ENCODE data around the gene ST3GAL3. TPM values are rescaled to one million over a fixed set of nuclear protein-coding genes. Genes with fewer than 3 reads are reported as not detected.
A peak's percentile ranks its signal among the peaks of the same experiment; 100 is the strongest.

ST3GAL3 gene
- total RNA-seq, 1 experiment from 2014 or later, result 8.3 TPM

DNA sequence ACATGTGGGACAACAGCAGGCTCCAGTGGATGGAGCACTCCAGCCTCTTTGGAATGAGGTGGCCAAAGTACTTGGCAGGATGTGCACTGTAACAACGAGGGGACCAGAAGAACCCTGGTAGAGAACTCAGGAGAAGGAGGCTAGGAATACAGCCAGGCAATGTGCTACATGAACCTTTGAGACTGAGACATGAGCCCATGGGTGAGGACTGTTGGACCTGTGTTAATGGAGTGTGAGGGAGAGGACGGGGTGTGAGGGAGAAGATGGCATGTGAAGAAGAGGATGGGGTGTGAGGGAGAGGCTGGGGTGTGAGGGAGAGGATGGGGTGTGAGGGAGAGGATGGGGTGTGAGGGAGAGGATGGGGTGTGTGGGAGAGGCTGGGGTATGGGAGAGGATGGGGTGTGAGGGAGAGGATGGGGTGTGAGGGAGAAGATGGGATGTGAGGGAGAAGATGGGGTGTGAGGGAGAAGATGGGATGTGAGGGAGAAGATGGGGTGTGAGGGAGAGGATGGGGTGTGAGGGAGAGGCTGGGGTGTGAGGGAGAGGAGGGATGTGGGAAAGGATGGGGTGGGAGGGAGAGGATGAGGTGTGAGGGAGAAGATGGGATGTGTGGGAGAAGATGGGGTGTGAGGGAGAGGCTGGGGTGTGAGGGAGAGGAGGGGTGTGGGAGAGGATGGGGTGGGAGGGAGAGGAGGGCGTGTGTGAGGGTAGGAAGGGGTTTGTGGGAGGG, 164.0 kb downstream of the ST3GAL3 start:
- H3K4me2 ChIP-seq (ENCODE audit: insufficient read depth, insufficient read length, low read length), result no peak overlapping the region
- WGBS (ENCODE audit: extremely low coverage, insufficient read length, low lambda C conversion rate), result 100% methylated on average over 1 of the region's 3 CpGs
- no peaks in the 10 kb centered on the region for H3K4me1 ChIP-seq (ENCODE audit: insufficient read depth, low read length)
- H3K56ac ChIP-seq (ENCODE audit: insufficient read length, low read depth, low read length), result no peak overlapping the region
- no peak overlapping the region for H4K5ac ChIP-seq (ENCODE audit: insufficient read length, low read depth, low read length)
- H4K91ac ChIP-seq (ENCODE audit: insufficient read length, low read depth, low read length), result no peak overlapping the region
- H2BK12ac ChIP-seq (ENCODE audit: insufficient read length, low read depth, low read length), result no peak overlapping the region
- no peak overlapping the region for H2BK15ac ChIP-seq (ENCODE audit: low read depth, low read length)
- no peak overlapping the region for H3K14ac ChIP-seq (ENCODE audit: insufficient read depth, low read length)
- Mint-ChIP-seq H3K36me3 (ENCODE audit: insufficient read depth in 1 of 3, low read depth in 3 of 3) (no peaks in the 10 kb centered on the region), H3K4me1 (peaks cover 0 to 4% of the 10 kb centered on the region in 2 experiments; a peak in 2 of 4 replicates), H3K27me3 (ENCODE audit: low read depth) (no peaks in the 10 kb centered on the region), H3K27ac (no peak overlapping the region), H3K9me3 (no peaks in the 10 kb centered on the region), H3K4me3 (no peak overlapping the region)
- H4K20me1 ChIP-seq (ENCODE audit: control insufficient read depth, insufficient read depth, insufficient read length), result no peaks in the 10 kb centered on the region
- DNase-seq, result no peak
- H3K18ac ChIP-seq (ENCODE audit: insufficient read length, low read depth, low read length), result peak overlapping the region; percentile 11
- no peaks in the 10 kb centered on the region for H3K27me3 ChIP-seq (ENCODE audit: insufficient read depth, low read length)
- H2AFZ ChIP-seq (ENCODE audit: low read length), result no peak overlapping the region
- no peaks in the 10 kb centered on the region for H3K79me1 ChIP-seq (ENCODE audit: insufficient read depth, low read depth, low read length, poor library complexity, severe bottlenecking)
- H2AK5ac ChIP-seq (ENCODE audit: insufficient read length, low read length), result no peak overlapping the region
- no peaks in the 10 kb centered on the region for H3K79me2 ChIP-seq (ENCODE audit: insufficient read depth, low read length)
- no peak overlapping the region for H2BK20ac ChIP-seq (ENCODE audit: low read depth, low read length, poor library complexity, severe bottlenecking)
- no peak overlapping the region for H2BK5ac ChIP-seq (ENCODE audit: insufficient read length, low read length)
- no peak overlapping the region for H3K9ac ChIP-seq (ENCODE audit: extremely low read depth, insufficient read length, low read length)
- no peaks in the 10 kb centered on the region for H3K9me3 ChIP-seq (ENCODE audit: control insufficient read depth, low read depth, low read length)
- H3K27ac ChIP-seq (ENCODE audit: insufficient read length, low read depth, low read length), result no peak overlapping the region
- H3K23ac ChIP-seq (ENCODE audit: insufficient read length, low read depth, low read length), result no peak overlapping the region
- no peaks in the 10 kb centered on the region for H3K23me2 ChIP-seq (ENCODE audit: insufficient read length, low read depth, low read length, poor library complexity, severe bottlenecking)
- no peak overlapping the region for H3K4ac ChIP-seq (ENCODE audit: low read depth, low read length)
- no peak overlapping the region for H2BK120ac ChIP-seq (ENCODE audit: low read depth, low read length, poor library complexity, severe bottlenecking)
- TF ChIP-seq, protein P1, sequence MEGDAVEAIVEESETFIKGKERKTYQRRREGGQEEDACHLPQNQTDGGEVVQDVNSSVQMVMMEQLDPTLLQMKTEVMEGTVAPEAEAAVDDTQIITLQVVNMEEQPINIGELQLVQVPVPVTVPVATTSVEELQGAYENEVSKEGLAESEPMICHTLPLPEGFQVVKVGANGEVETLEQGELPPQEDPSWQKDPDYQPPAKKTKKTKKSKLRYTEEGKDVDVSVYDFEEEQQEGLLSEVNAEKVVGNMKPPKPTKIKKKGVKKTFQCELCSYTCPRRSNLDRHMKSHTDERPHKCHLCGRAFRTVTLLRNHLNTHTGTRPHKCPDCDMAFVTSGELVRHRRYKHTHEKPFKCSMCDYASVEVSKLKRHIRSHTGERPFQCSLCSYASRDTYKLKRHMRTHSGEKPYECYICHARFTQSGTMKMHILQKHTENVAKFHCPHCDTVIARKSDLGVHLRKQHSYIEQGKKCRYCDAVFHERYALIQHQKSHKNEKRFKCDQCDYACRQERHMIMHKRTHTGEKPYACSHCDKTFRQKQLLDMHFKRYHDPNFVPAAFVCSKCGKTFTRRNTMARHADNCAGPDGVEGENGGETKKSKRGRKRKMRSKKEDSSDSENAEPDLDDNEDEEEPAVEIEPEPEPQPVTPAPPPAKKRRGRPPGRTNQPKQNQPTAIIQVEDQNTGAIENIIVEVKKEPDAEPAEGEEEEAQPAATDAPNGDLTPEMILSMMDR (conservative IDR thresholded peaks at IDR 0.05), result no peak
- no peak overlapping the region for H4K8ac ChIP-seq (replicated peaks; ENCODE audit: insufficient read length, low read depth, low read length)
- H3T11ph ChIP-seq (ENCODE audit: low read length), result no peak overlapping the region
